ENCODE measurements around the gene TNFSF10. TPM values are rescaled to one million over a fixed set of nuclear protein-coding genes. Genes with fewer than 3 reads are reported as not detected.

The TNFSF10 gene
- total RNA-seq, 4 donors from 2014 or later = 52.0 to 229 (median 123) TPM

DNA sequence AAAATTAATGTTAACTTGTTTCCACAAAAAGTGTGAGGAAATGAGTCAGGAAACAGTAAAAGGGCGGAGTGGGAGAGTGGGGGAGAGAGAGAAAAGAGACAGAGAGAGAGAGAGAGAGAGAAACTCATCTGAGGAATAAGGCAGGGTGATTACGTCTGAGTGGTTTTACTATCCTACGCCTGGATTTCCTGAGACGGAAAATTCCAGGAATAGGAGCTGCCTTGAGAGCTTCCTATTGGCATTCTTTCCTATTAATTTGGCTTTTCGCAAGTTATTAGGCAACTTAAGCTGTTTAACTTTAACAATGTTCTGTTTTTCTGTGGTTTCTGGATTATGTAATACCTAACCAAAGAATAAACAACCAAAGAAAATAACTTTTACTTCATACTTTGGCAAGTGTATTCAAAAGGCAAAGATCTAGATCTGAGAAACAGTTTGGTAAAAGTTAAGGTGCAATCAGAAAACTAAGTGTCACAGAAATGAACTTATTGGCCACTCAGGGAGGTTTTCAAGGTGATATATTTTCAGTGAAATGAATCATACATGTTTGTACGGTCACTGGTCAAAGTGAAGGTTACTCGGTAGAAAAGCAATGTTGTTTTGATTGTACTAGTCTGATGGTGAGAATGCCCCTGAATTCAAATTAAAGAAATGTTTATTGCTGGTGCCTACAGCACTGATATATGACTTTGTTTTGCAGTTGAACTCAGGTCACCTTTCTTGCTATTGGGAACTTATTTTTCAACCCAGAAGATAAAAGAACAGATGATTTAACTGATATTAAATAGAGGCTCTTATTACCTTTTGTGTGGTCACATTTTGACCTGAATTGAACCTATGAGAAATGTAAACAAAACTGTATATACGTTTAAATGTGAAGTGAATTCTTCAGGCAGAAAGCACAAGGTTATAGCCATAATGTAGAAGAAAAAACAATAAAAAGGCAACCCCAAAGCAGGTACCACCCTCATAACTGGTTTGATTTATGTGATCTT lies 39.9 kb upstream of the TNFSF10 start:
- no peaks in the 10 kb centered on the region for H3K36me3 ChIP-seq
- peak overlapping the region in 1 of 4 donors; percentile 7 for H3K4me3 ChIP-seq
- no peak for TF ChIP-seq POLR2A (IDR thresholded peaks at IDR 0.05)
- TF ChIP-seq, protein P1, sequence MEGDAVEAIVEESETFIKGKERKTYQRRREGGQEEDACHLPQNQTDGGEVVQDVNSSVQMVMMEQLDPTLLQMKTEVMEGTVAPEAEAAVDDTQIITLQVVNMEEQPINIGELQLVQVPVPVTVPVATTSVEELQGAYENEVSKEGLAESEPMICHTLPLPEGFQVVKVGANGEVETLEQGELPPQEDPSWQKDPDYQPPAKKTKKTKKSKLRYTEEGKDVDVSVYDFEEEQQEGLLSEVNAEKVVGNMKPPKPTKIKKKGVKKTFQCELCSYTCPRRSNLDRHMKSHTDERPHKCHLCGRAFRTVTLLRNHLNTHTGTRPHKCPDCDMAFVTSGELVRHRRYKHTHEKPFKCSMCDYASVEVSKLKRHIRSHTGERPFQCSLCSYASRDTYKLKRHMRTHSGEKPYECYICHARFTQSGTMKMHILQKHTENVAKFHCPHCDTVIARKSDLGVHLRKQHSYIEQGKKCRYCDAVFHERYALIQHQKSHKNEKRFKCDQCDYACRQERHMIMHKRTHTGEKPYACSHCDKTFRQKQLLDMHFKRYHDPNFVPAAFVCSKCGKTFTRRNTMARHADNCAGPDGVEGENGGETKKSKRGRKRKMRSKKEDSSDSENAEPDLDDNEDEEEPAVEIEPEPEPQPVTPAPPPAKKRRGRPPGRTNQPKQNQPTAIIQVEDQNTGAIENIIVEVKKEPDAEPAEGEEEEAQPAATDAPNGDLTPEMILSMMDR (IDR thresholded peaks at IDR 0.05) = peak in 1 of 6 experiments; percentile 4
- no peaks in the 10 kb centered on the region for H3K27me3 ChIP-seq
- H3K9me3 ChIP-seq = no peaks in the 10 kb centered on the region
- H3K27ac ChIP-seq = peak overlapping the region; percentile 50 to 69 (median 64)
- no peak for DNase-seq
- H3K4me1 ChIP-seq = peaks cover 0 to 23% (median 4%) of the 10 kb centered on the region in 4 donors

DNA sequence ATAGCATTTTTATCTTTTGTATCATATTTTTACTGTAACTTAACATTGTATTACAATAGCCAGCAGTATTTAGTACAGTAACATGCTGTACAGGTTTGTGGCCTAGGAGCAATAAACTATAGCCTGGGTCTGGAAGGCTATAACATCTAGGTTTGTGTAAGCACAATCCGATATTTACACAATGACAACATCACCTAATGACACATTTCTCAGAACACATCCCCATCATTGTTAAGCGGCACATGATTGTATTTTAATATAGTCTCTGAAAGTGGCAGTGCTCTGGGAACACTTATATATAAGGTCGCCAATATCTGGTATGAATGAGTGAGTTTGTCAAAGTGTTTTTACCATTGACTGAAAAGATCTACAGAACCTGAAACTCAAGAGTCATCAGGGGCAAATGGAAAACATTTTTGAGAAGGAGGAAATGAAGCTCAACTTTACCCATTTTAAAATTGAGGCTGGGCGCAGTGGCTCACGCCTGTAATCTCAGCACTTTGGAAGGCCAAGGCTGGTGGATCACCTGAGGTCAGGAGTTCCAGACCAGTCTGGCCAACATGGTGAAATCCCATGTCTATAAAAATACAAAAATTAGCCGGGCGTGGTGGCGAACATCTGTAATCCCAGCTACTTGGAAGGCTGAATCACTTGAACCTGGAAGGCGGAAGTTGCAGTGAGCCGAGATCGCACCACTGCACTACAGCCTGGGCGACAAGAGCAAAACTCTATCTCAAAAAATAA lies 38.8 kb upstream of the TNFSF10 start:
- Histone ChIP-seq H3K27me3 (no peaks in the 10 kb centered on the region), H3K36me3 (no peaks in the 10 kb centered on the region), H3K27ac (peak overlapping the region; percentile 50 to 65 (median 58)), H3K4me1 (peaks cover 0 to 23% (median 4%) of the 10 kb centered on the region in 4 donors), H3K4me3 (no peak overlapping the region), H3K9me3 (no peaks in the 10 kb centered on the region)
- TF ChIP-seq POLR2A (IDR thresholded peaks at IDR 0.05) = no peak
- TF ChIP-seq, protein P1 (IDR thresholded peaks at IDR 0.05) = no peak
- no peak for DNase-seq

DNA sequence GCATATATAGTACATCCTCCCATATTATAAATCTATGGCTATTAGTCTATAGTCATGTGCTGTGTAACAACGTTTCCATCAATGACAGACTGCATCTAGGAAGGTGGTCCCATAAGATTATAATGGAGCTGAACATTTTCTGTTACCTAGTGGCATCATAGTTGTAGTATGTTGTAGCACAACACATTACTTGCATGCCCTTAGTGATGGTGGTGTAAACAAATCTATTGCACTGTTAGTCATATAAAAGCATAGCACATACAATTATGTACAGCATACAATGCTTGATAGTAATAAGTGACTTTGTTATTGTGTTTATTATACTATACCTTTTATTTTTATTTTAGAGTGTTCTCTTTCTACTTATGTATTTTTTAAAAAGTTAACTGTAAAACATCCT lies 37.4 kb upstream of the TNFSF10 start:
- Histone ChIP-seq H3K36me3 (no peaks in the 10 kb centered on the region), H3K9me3 (no peaks in the 10 kb centered on the region), H3K4me1 (peaks cover 0 to 23% (median 4%) of the 10 kb centered on the region in 4 donors), H3K27ac (no peak overlapping the region), H3K27me3 (no peaks in the 10 kb centered on the region), H3K4me3 (no peak overlapping the region)
- DNase-seq = no peak
- TF ChIP-seq POLR2A (IDR thresholded peaks at IDR 0.05) = no peak
- TF ChIP-seq, protein P1 (IDR thresholded peaks at IDR 0.05) = no peak

DNA sequence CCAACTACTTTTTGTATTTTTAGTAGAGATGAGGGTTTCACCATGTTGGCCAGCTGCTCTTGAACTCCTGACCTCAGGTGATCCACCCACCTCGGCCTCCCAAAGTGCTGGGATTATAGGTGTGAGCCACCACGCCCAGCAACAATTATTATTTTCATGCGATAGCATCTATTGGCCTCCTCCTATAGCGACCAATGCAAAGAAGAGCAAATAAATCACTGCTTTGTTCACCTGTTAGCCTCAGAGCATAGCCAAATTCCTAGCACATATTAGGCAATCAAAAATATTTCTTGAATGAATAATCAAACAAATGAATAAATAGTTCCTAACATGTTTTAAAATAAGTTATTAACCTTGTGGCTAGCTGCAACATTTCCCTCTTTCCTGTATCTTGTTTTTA lies 36.8 kb upstream of the TNFSF10 start:
- H3K27ac ChIP-seq = peak overlapping the region in 2 of 4 donors; percentile 9 to 27
- H3K4me1 ChIP-seq = peaks cover 0 to 23% (median 4%) of the 10 kb centered on the region in 4 donors
- H3K27me3 ChIP-seq = no peaks in the 10 kb centered on the region
- no peaks in the 10 kb centered on the region for H3K36me3 ChIP-seq
- no peak overlapping the region for H3K4me3 ChIP-seq
- no peak for TF ChIP-seq POLR2A (IDR thresholded peaks at IDR 0.05)
- TF ChIP-seq, protein P1 (IDR thresholded peaks at IDR 0.05) = no peak
- DNase-seq = no peak
- H3K9me3 ChIP-seq = no peaks in the 10 kb centered on the region

GRCh38 chr3:172559020-172559419 lies 35.8 kb upstream of the TNFSF10 start:
- Histone ChIP-seq H3K27ac (peak overlapping the region in 1 of 4 donors; percentile 3), H3K36me3 (no peaks in the 10 kb centered on the region), H3K4me1 (peaks cover 0 to 21% (median 4%) of the 10 kb centered on the region in 4 donors), H3K4me3 (no peak overlapping the region), H3K9me3 (no peaks in the 10 kb centered on the region), H3K27me3 (no peaks in the 10 kb centered on the region)
- TF ChIP-seq, protein P1 (IDR thresholded peaks at IDR 0.05) = no peak
- no peak for TF ChIP-seq POLR2A (IDR thresholded peaks at IDR 0.05)
- no peak for DNase-seq
